HG02759 (cell line): Measurements from ENCODE around the gene NOS1.
"Not testable (repeated sequence)": the region's sequence is repeated elsewhere in the genome, so short reads cannot be mapped to it uniquely, and the experiment has no call there.

Experiments
- ATAC-seq: cut with Tn5 transposase; IDR thresholded peaks from one replicate; pipeline ENCODE4 v1.9.1; 2021; ENCODE audit warnings: mild to moderate bottlenecking, moderate library complexity; ENCODE audit not compliant: unreplicated experiment

NOS1 gene

GRCh38 chr12:117212563-117213190 lies 148.7 kb downstream of the NOS1 start:
- no peak for ATAC-seq

DNA sequence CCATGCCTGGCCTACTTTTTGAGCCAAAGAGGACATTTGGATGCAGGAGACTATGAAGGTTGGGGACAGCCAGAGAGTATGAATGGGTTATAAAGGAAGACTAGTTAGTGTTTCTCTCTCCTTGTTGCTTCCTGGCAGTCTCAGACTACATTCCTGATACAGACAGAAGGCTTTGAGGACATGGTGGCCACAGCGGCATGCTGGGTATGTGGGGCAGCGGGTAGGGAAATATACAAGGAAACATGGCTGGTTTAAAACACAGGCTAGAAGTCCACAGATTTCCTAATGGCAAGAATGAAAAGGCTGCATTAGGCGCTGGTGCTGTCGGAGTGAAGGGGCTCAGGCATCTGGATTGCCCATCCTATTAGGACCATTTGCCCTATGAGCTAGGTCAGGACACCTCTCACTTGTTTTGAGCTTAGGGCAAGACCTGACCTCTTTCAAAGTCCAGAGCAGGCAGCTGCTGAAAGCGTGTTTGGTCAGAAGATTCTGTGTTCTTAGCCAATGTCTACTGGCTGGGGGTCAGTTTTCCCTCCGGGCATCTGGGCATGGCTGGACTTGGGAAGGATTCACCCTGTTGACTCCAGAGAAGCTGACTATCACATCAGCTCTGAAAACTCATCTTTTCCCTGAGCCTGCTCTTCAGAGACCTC lies 151.0 kb downstream of the NOS1 start:
- ATAC-seq, result no peak

GRCh38 chr12:117209626-117210025 lies 151.8 kb downstream of the NOS1 start:
- ATAC-seq, result no peak

DNA sequence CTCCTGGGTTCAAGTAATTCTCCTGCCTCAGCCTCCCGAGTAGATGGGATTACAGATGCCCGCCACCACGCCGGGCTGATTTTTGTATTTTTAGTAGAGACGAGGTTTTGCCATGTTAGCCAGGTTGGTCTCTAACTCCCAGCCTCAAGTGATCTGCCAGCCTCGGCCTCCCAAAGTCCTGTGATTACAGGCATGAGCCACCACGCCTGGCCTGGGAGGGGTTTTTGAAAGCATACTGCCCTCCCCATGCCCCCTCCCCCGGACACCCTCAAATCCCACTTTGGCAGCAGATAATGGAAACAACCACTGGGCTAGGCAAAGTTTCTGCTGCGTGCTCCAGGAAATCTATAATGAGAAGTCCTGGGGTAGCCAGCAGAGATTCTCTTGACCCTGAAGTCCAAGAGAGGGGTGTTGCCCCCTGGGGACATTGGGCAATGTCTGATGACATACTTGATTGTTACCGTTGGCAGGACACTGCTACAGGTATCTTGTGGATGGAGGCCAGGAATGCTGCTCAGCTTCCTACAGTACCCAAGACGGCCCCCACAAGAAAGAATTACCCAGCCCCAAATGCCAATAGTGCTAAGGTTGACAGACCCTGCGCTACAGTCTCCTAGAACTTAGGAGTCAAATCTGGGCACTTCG lies 152.5 kb downstream of the NOS1 start:
- no peak for ATAC-seq

- no peak for ATAC-seq
Measured at GRCh38 chr12:117208206-117208605, 153.2 kb downstream of the NOS1 start.

GRCh38 chr12:117207675-117208074 lies 153.8 kb downstream of the NOS1 start:
- ATAC-seq, result no peak

GRCh38 chr12:117202556-117202955 lies 158.9 kb downstream of the NOS1 start:
- no peak for ATAC-seq

DNA sequence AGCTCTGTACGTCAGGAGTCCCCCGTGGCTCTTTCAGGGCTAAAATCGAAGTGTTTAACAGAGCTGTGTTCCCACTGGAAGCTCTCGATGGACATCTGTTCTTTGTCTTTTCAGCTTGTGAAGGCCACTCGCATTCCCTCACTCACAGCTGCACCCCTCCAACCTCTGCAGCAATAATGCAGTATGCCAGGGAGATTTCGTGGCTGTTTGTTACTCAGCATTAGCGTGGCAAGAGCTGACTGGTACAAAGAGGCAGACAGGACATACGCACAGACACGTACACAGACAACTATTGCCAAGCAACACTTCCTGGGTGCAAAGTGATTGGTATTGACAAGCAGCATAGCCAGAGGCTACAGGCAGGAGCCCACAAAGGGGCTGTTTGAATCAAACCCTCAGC lies 159.4 kb downstream of the NOS1 start:
- no peak for ATAC-seq

DNA sequence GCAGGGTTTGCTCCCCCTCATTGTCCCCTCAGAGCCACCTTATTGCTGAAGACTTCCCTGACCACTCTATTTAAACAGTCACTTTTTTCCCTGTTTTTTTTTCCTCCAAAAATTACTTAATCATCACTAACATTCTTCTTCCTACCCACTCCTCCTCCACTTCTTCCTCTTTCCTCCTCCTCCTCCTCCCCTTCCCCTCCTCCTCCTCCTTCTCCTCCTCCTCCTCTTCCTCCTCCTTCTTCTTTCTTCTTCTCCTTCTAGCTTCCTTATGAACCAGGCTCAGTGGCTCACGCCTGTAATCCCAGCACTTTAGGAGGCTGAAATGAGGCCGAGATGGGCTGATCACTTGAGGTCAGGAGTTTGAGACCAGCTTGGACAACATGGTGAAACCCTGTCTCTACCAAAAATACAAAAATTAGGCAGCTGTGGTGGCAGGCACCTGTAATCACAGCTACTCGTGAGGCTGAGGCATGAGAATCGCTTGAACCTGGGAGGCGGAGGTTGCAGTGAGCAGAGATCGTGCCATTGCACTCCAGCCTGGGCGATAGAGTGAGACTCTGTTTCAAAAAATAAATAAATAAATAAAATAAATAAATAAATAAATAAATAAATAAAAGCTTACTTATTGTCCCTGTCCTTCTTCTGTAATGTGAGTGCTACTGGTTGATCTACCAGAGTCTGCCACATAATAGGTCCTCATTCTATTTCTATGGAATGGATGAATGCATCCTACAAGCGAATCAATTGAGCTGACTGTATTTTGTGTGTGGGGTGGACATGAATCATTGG lies 161.3 kb downstream of the NOS1 start:
- not testable (repeated sequence) for ATAC-seq

GRCh38 chr12:117196334-117196733 lies 165.1 kb downstream of the NOS1 start:
- not testable (repeated sequence) for ATAC-seq

- ATAC-seq, result not testable (repeated sequence)
Measured at GRCh38 chr12:117195027-117195426, 166.4 kb downstream of the NOS1 start.

GRCh38 chr12:117193903-117194302 lies 167.5 kb downstream of the NOS1 start:
- ATAC-seq, result no peak

GRCh38 chr12:117192581-117192980 lies 168.8 kb downstream of the NOS1 start:
- not testable (repeated sequence) for ATAC-seq

DNA sequence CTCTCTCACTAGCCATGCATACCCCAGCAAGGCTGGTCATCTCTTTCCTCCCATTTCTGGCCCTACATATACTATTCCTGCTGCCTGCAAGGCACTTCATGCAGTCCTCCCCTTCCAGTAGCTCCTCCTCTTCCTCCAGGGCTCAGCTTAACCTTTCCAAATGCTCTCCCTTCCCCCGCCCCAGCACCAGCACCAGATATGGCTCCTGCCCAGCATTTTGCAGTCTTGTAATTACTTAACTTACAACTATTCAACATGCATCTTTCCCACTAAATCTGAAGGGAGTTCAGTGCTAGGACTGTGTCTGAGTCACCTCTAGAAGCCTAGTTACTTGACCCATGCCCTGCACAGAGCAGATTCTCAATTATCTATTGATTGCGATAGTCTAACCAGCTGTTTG lies 169.4 kb downstream of the NOS1 start:
- no peak for ATAC-seq

DNA sequence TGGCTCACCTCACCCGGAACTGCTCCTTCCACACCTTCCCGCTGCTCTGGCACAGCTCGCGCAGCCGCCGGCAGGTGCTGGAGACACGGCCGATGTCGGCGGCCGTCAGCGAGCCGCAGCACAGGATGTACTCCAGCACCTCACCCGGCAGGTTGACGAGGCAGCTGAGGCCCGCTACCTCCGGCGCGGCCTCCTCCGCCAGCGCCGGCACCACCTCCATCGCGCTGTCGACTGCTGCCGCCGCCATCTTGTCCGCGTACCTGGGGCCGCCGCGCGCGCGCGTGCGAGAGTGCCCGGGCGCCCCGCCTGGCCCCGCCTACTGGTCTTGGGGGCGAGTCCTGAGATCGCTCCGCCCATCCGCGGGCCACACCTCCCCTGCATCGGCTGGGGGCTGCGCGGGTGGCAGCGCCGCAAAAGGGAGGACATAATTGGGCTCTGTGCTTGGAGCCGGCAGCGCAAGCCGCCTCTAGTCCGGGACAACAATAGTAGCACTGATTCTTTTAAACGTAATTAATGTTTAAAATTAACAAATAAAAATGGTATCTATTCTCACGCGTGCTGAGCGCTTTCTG lies 171.1 kb downstream of the NOS1 start, which contains the start of gene FBXO21:
Gene FBXO21 (minus strand): TSS at position 261 of the 572 bp plus-strand sequence. CDS start 14 bp downstream, at position 247.
- ATAC-seq, result peak; percentile 89

DNA sequence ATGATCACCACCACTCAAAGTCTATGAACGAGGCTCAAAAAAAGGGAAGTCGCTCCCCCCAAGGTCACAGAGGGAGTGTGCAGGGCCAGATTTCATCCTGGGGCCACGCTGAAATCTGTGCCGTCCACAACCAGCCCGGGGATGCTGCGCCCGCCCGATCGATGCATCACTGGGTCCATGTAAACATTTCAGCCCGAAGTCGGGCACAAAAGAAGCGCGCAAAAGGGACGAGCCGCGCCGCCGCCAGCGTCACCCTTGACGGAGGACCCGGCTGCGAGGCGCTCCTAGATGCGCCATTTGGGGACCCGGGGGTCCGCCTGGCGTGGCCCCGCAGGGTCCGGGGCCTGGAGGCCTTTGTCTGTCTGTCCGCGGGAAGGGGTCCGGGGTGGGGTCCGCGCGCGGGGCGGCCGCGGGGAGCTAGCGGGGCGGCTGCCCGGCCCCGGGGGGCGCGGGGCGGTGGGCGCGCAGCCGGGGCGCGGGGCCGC lies 171.7 kb downstream of the NOS1 start:
- ATAC-seq, result peak; percentile 45

- no peak for ATAC-seq
Measured at GRCh38 chr12:117188961-117189724, 172.3 kb downstream of the NOS1 start.

- no peak for ATAC-seq
Measured at GRCh38 chr12:117188121-117188665, 173.2 kb downstream of the NOS1 start.

- ATAC-seq, result no peak
Measured at GRCh38 chr12:117187421-117187820, 174.0 kb downstream of the NOS1 start.

- ATAC-seq, result no peak
Measured at GRCh38 chr12:117182866-117183265, 178.6 kb downstream of the NOS1 start.
